GM23248 (cell line): ENCODE measurements around the gene TMEM8B. TPM values are rescaled to one million over a fixed set of nuclear protein-coding genes. Genes with fewer than 3 reads are reported as not detected.

Experiments used
- DNase-seq: peaks from one replicate; pipeline ENCODE4 v3.0.0-alpha.2; 2015
- H2AFZ ChIP-seq: fragments of 200-600 bp; sonication (generic); 2 replicates; pipeline ENCODE4 v1.6.1; 2016; ENCODE audit warnings: antibody characterized with exemption
- H3F3A ChIP-seq: fragments of 200-600 bp; sonication (generic); 2 replicates; pipeline ENCODE4 v1.6.1; 2016; ENCODE audit warnings: mild to moderate bottlenecking, antibody characterized with exemption, mixed run types; ENCODE audit not compliant: insufficient read depth
- H3K27ac ChIP-seq: fragments of 200-600 bp; sonication (generic); 2 replicates; pipeline ENCODE4 v1.5.1; 2016; ENCODE audit warnings: mild to moderate bottlenecking
- H3K27me3 ChIP-seq: fragments of 200-600 bp; sonication (generic); replicated peaks from 2 replicates; pipeline ENCODE4 v1.6.1; 2016; ENCODE audit warnings: mild to moderate bottlenecking; ENCODE audit not compliant: insufficient read depth
- H3K36me3 ChIP-seq: fragments of 200-600 bp; sonication (generic); 2 replicates; pipeline ENCODE4 v1.6.1; 2016; ENCODE audit warnings: low read depth, mild to moderate bottlenecking
- H3K4me1 ChIP-seq: fragments of 200-600 bp; sonication (generic); 2 replicates; pipeline ENCODE4 v1.6.1; 2016; ENCODE audit warnings: mild to moderate bottlenecking; ENCODE audit not compliant: insufficient read depth
- H3K4me2 ChIP-seq: fragments of 200-600 bp; sonication (generic); one replicate; pipeline ENCODE4 v1.6.1; 2016; ENCODE audit warnings: mild to moderate bottlenecking; ENCODE audit not compliant: unreplicated experiment
- H3K4me3 ChIP-seq: fragments of 200-600 bp; sonication (generic); 2 replicates; pipeline ENCODE4 v1.5.1; 2016; ENCODE audit warnings: mild to moderate bottlenecking
- H3K79me2 ChIP-seq: fragments of 200-600 bp; sonication (generic); 2 replicates; pipeline ENCODE4 v1.6.1; 2016; ENCODE audit warnings: mild to moderate bottlenecking; ENCODE audit not compliant: insufficient read depth
- H3K9ac ChIP-seq: fragments of 200-600 bp; sonication (generic); 2 replicates; pipeline ENCODE4 v1.6.1; 2016; ENCODE audit warnings: mild to moderate bottlenecking
- H3K9me2 ChIP-seq: fragments of 200-600 bp; sonication (generic); 2 replicates; pipeline ENCODE4 v1.6.1; 2016; ENCODE audit warnings: mixed run types, mild to moderate bottlenecking, moderate library complexity; ENCODE audit not compliant: insufficient read depth
- H3K9me3 ChIP-seq: fragments of 200-600 bp; sonication (generic); one replicate; pipeline ENCODE4 v1.6.1; 2017; ENCODE audit warnings: low read depth
- H4K20me1 ChIP-seq: fragments of 200-600 bp; sonication (generic); 2 replicates; pipeline ENCODE4 v1.6.0; 2016; ENCODE audit not compliant: insufficient read depth
- EZH2 ChIP-seq: fragments of 200-600 bp; sonication (generic); IDR thresholded peaks from 2 replicates; pipeline ENCODE4 v1.6.1; 2018; ENCODE audit warnings: antibody characterized with exemption, mild to moderate bottlenecking; ENCODE audit not compliant: insufficient read depth, poor library complexity, severe bottlenecking
- EZH2phosphoT487 ChIP-seq: fragments of 200-600 bp; sonication (generic); IDR thresholded peaks from 2 replicates; pipeline ENCODE4 v1.6.1; 2018; ENCODE audit warnings: antibody characterized with exemption, moderate library complexity, mild to moderate bottlenecking, low read depth; ENCODE audit not compliant: insufficient read depth
- WGBS, 2 experiments: methylation state at CpG; one replicate each; pipeline ENCODE4 v1.1.6; 2015 to 2017; ENCODE audit warnings: low lambda C conversion rate in 2 of 2, low coverage in 1 of 2; ENCODE audit errors: missing lambda C conversion rate in 2 of 2; 5-methylcytosine and 5-hydroxymethylcytosine counted together
- in situ Hi-C: fragments of 300-500 bp; cut with MboI; formaldehyde crosslinking; loops from 2 replicates; pipeline ENCODE4 v1.15.0; 2020
- polyA plus RNA-seq: library from polyadenylated mRNA; unstranded; fragments of >200 nt; fragmentation: Nextera tagmentation; extraction: Ambion mirVana; gene quantifications from 2 replicates; pipeline ENCODE4 v1.2.1, GENCODE V29; 2016
- total RNA-seq: library from RNA; depleted of rRNA; stranded (reverse); fragments of >200 nt; shearing (Covaris generic); gene quantifications from 2 replicates; pipeline ENCODE4 v1.2.3, GENCODE V29; 2014

Gene TMEM8B
- total and polyA plus RNA-seq, 2 experiments from 2014 or later = 3.7 to 4.9 TPM

- Histone ChIP-seq H3K27ac (no peak overlapping the region), H2AFZ (no peak overlapping the region), H3K27me3 (no peaks in the 10 kb centered on the region), H3K4me3 (no peak overlapping the region), H3K9ac (no peak overlapping the region), H3K79me2 (no peaks in the 10 kb centered on the region), H3F3A (peaks cover 18% of the 10 kb centered on the region), H4K20me1 (no peaks in the 10 kb centered on the region), H3K9me2 (no peaks in the 10 kb centered on the region), H3K4me1 (peaks cover 13% of the 10 kb centered on the region), H3K4me2 (no peak overlapping the region), H3K36me3 (no peaks in the 10 kb centered on the region; the same call in 1 of the 2 replicates), H3K9me3 (no peaks in the 10 kb centered on the region)
- DNase-seq = no peak
- in situ Hi-C loops = no loop called here
- 83 to 93% methylated on average over 2 of the region's 2 CpGs for WGBS, 2 experiments
- no peak for TF ChIP-seq EZH2phosphoT487
Observed at GRCh38 chr9:35852267-35852815, 23.3 kb downstream of the TMEM8B start.

GRCh38 chr9:35852876-35853865 is 24.1 kb downstream of the TMEM8B start:
- no peak overlapping the region for H2AFZ ChIP-seq
- 81 to 82% methylated on average over 24 to 25 of the region's 25 CpGs for WGBS, 2 experiments
- H3K4me3 ChIP-seq = no peak overlapping the region
- H3K27me3 ChIP-seq = no peaks in the 10 kb centered on the region
- no peak for DNase-seq
- no peaks in the 10 kb centered on the region; the same call in 1 of the 2 replicates for H3K36me3 ChIP-seq
- peaks cover 11% of the 10 kb centered on the region for H3F3A ChIP-seq
- TF ChIP-seq EZH2 = no peak
- TF ChIP-seq EZH2phosphoT487 = no peak
- H3K9ac ChIP-seq = no peak overlapping the region
- H3K79me2 ChIP-seq = no peaks in the 10 kb centered on the region
- in situ Hi-C loops = no loop called here
- H3K27ac ChIP-seq = no peak overlapping the region
- H3K4me2 ChIP-seq = no peak overlapping the region
- H3K9me2 ChIP-seq = no peaks in the 10 kb centered on the region
- H3K4me1 ChIP-seq = peaks cover 6% of the 10 kb centered on the region; the same call in 1 of the 2 replicates
- no peaks in the 10 kb centered on the region for H3K9me3 ChIP-seq
- no peaks in the 10 kb centered on the region for H4K20me1 ChIP-seq

GRCh38 chr9:35854091-35854762 is 25.2 kb downstream of the TMEM8B start:
- in situ Hi-C loops = no loop called here
- H3K4me1 ChIP-seq = no peaks in the 10 kb centered on the region
- no peak overlapping the region for H3K4me3 ChIP-seq
- 75 to 80% methylated on average over 7 of the region's 7 CpGs for WGBS, 2 experiments
- TF ChIP-seq EZH2 (no peak), EZH2phosphoT487 (no peak)
- no peaks in the 10 kb centered on the region for H3K79me2 ChIP-seq
- peaks cover 5% of the 10 kb centered on the region for H3F3A ChIP-seq
- no peak overlapping the region for H2AFZ ChIP-seq
- H3K9me2 ChIP-seq = no peaks in the 10 kb centered on the region
- no peak overlapping the region for H3K9ac ChIP-seq
- no peaks in the 10 kb centered on the region for H3K27me3 ChIP-seq
- H3K27ac ChIP-seq = no peak overlapping the region
- no peaks in the 10 kb centered on the region for H3K9me3 ChIP-seq
- DNase-seq = no peak
- H3K36me3 ChIP-seq = no peaks in the 10 kb centered on the region; the same call in 1 of the 2 replicates
- H4K20me1 ChIP-seq = no peaks in the 10 kb centered on the region
- H3K4me2 ChIP-seq = no peak overlapping the region

GRCh38 chr9:35856206-35856605 is 27.2 kb downstream of the TMEM8B start:
- H4K20me1 ChIP-seq = no peaks in the 10 kb centered on the region
- H3K4me1 ChIP-seq = no peaks in the 10 kb centered on the region
- H3K79me2 ChIP-seq = no peaks in the 10 kb centered on the region
- WGBS, 2 experiments = 67 to 69% methylated on average over 3 of the region's 3 CpGs
- in situ Hi-C loops = no loop called here
- no peak overlapping the region for H3K4me2 ChIP-seq
- H3K27ac ChIP-seq = no peak overlapping the region
- no peaks in the 10 kb centered on the region for H3K36me3 ChIP-seq
- no peak overlapping the region for H3K9ac ChIP-seq
- H2AFZ ChIP-seq = no peak overlapping the region
- H3K27me3 ChIP-seq = peaks cover under 1% of the 10 kb centered on the region; the same call in 1 of the 2 replicates
- no peak for DNase-seq
- no peaks in the 10 kb centered on the region for H3K9me3 ChIP-seq
- H3K9me2 ChIP-seq = no peaks in the 10 kb centered on the region
- TF ChIP-seq EZH2 = no peak
- TF ChIP-seq EZH2phosphoT487 = no peak
- no peaks in the 10 kb centered on the region for H3F3A ChIP-seq
- H3K4me3 ChIP-seq = no peak overlapping the region
